Measurements from ENCODE around the gene LMOD2.
A peak's percentile ranks its signal among the peaks of the same experiment; 100 is the strongest.

Gene LMOD2

GRCh38 chr7:123674399-123675180 is 18.9 kb downstream of the LMOD2 start:
- peak; percentile 25 to 42 for DNase-seq (ENCODE audit: low read depth in 2 of 2)
- H3K4me3 ChIP-seq (replicated peaks in 1 of 2; ENCODE audit: low read depth in 2 of 2, low read length in 2 of 2) = no peak overlapping the region
- TF ChIP-seq CTCF (IDR thresholded peaks at IDR 0.05; ENCODE audit: low read depth, low read length) = no peak

GRCh38 chr7:123675181-123675473 is 19.5 kb downstream of the LMOD2 start:
- TF ChIP-seq CTCF (IDR thresholded peaks at IDR 0.05; ENCODE audit: low read depth, low read length) = no peak
- no peak overlapping the region for H3K4me3 ChIP-seq (replicated peaks in 1 of 2; ENCODE audit: low read depth in 2 of 2, low read length in 2 of 2)
- DNase-seq (ENCODE audit: low read depth in 2 of 2) = peak; percentile 45 to 68

- TF ChIP-seq CTCF (IDR thresholded peaks at IDR 0.05; ENCODE audit: low read depth, low read length) = no peak
- no peak overlapping the region for H3K4me3 ChIP-seq (replicated peaks in 1 of 2; ENCODE audit: low read depth in 2 of 2, low read length in 2 of 2)
- no peak for DNase-seq (ENCODE audit: low read depth in 2 of 2)
These were observed 21.5 kb downstream of the LMOD2 start for GRCh38 chr7:123677061-123677715.

- H3K4me3 ChIP-seq (replicated peaks in 1 of 2; ENCODE audit: low read depth in 2 of 2, low read length in 2 of 2) = no peak overlapping the region
- TF ChIP-seq CTCF (IDR thresholded peaks at IDR 0.05; ENCODE audit: low read depth, low read length) = no peak
- no peak for DNase-seq (ENCODE audit: low read depth in 2 of 2)
These were observed 23.9 kb downstream of the LMOD2 start for GRCh38 chr7:123679614-123680013.

- no peak for DNase-seq (ENCODE audit: low read depth in 2 of 2)
- TF ChIP-seq CTCF (IDR thresholded peaks at IDR 0.05; ENCODE audit: low read depth, low read length) = no peak
- no peak overlapping the region for H3K4me3 ChIP-seq (replicated peaks in 1 of 2; ENCODE audit: low read depth in 2 of 2, low read length in 2 of 2)
These were observed 24.9 kb downstream of the LMOD2 start for GRCh38 chr7:123680580-123680979.

- TF ChIP-seq CTCF (IDR thresholded peaks at IDR 0.05; ENCODE audit: low read depth, low read length) = no peak
- H3K4me3 ChIP-seq (replicated peaks in 1 of 2; ENCODE audit: low read depth in 2 of 2, low read length in 2 of 2) = no peak overlapping the region
- DNase-seq (ENCODE audit: low read depth in 2 of 2) = no peak
These were observed 25.9 kb downstream of the LMOD2 start for GRCh38 chr7:123681561-123681960.
